Measurements from ENCODE around the gene CORO6.
A peak's percentile ranks its signal among the peaks of the same experiment; 100 is the strongest.

CORO6 gene

GRCh38 chr17:29613352-29613837, 9.3 kb downstream of the CORO6 start:
- peak; percentile 86 for DNase-seq (ENCODE audit: low read depth)

GRCh38 chr17:29612404-29613280, 10.1 kb downstream of the CORO6 start:
- no peak for DNase-seq (ENCODE audit: low read depth)

- DNase-seq (ENCODE audit: low read depth) = no peak
Measured at GRCh38 chr17:29612094-29612403, 10.7 kb downstream of the CORO6 start.

- no peak for DNase-seq (ENCODE audit: low read depth)
Measured at GRCh38 chr17:29611351-29612093, 11.2 kb downstream of the CORO6 start.

- DNase-seq (ENCODE audit: low read depth) = no peak
Measured at GRCh38 chr17:29610395-29610794, 12.3 kb downstream of the CORO6 start.

- no peak for DNase-seq (ENCODE audit: low read depth)
Measured at GRCh38 chr17:29608986-29609385, 13.7 kb downstream of the CORO6 start.

- no peak for DNase-seq (ENCODE audit: low read depth)
Measured at GRCh38 chr17:29607557-29608195, 15.0 kb downstream of the CORO6 start.

GRCh38 chr17:29603109-29603674, 19.5 kb downstream of the CORO6 start:
- no peak for DNase-seq (ENCODE audit: low read depth)

GRCh38 chr17:29597361-29598172, 25.1 kb downstream of the CORO6 start:
- DNase-seq (ENCODE audit: low read depth) = no peak

GRCh38 chr17:29596811-29597210, 25.9 kb downstream of the CORO6 start:
- no peak for DNase-seq (ENCODE audit: low read depth)

- no peak for DNase-seq (ENCODE audit: low read depth)
Measured at GRCh38 chr17:29595943-29596774, 26.6 kb downstream of the CORO6 start.

- no peak for DNase-seq (ENCODE audit: low read depth)
Measured at GRCh38 chr17:29595107-29595942, 27.4 kb downstream of the CORO6 start.

GRCh38 chr17:29594519-29595090, 28.1 kb downstream of the CORO6 start:
- DNase-seq (ENCODE audit: low read depth) = no peak

- DNase-seq (ENCODE audit: low read depth) = no peak
Measured at GRCh38 chr17:29593591-29594518, 28.9 kb downstream of the CORO6 start.

- DNase-seq (ENCODE audit: low read depth) = no peak
Measured at GRCh38 chr17:29592850-29593551, 29.7 kb downstream of the CORO6 start, which contains the start of gene ANKRD13B. ANKRD13B (plus strand) TSS chr17:29593132; CDS start chr17:29593622, 490 bp downstream.

- DNase-seq (ENCODE audit: low read depth) = peak; percentile 68
Measured at GRCh38 chr17:29591737-29592608, 30.7 kb downstream of the CORO6 start.
